Fibroblast of pulmonary artery (primary cell): ENCODE measurements around the gene CATSPERE.
A peak's percentile ranks its signal among the peaks of the same experiment; 100 is the strongest.

Experiments used
- DNase-seq: peaks from one replicate; pipeline ENCODE4 v3.0.0-alpha.2; 2010; ENCODE audit warnings: low read depth
- H3K4me3 ChIP-seq: replicated peaks from 2 replicates; pipeline ENCODE4 v1.5.1; 2011; ENCODE audit warnings: low read depth, mild to moderate bottlenecking, control low read depth, low read length, moderate library complexity
- TF ChIP-seq, protein P1 (sequence below): IDR thresholded peaks from 2 replicates; pipeline ENCODE4 v1.5.1; 2011; ENCODE audit warnings: mild to moderate bottlenecking, control low read depth, low read length, inconsistent platforms; ENCODE audit errors: missing control alignments

CATSPERE gene

DNA sequence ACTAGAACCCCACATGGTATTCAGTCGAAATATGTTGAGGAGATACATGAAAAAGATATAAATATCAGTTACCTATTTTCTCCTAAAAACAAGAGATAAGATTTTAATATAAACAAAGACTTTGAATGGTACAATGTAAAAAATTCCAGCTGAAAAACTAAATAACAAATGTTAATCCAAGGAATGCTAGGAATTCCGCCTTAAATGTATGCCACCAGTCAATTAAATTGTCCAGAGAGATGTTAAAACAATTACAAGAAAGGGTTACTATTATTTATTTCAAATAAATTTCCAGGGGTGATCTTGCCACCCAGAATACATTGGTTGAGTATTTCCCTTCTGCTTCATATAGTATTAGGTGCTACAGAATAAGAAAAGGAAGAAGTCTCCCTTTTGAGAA is 13.5 kb upstream of the CATSPERE start:
- TF ChIP-seq, protein P1, sequence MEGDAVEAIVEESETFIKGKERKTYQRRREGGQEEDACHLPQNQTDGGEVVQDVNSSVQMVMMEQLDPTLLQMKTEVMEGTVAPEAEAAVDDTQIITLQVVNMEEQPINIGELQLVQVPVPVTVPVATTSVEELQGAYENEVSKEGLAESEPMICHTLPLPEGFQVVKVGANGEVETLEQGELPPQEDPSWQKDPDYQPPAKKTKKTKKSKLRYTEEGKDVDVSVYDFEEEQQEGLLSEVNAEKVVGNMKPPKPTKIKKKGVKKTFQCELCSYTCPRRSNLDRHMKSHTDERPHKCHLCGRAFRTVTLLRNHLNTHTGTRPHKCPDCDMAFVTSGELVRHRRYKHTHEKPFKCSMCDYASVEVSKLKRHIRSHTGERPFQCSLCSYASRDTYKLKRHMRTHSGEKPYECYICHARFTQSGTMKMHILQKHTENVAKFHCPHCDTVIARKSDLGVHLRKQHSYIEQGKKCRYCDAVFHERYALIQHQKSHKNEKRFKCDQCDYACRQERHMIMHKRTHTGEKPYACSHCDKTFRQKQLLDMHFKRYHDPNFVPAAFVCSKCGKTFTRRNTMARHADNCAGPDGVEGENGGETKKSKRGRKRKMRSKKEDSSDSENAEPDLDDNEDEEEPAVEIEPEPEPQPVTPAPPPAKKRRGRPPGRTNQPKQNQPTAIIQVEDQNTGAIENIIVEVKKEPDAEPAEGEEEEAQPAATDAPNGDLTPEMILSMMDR: no peak
- DNase-seq: no peak
- no peak overlapping the region for H3K4me3 ChIP-seq

DNA sequence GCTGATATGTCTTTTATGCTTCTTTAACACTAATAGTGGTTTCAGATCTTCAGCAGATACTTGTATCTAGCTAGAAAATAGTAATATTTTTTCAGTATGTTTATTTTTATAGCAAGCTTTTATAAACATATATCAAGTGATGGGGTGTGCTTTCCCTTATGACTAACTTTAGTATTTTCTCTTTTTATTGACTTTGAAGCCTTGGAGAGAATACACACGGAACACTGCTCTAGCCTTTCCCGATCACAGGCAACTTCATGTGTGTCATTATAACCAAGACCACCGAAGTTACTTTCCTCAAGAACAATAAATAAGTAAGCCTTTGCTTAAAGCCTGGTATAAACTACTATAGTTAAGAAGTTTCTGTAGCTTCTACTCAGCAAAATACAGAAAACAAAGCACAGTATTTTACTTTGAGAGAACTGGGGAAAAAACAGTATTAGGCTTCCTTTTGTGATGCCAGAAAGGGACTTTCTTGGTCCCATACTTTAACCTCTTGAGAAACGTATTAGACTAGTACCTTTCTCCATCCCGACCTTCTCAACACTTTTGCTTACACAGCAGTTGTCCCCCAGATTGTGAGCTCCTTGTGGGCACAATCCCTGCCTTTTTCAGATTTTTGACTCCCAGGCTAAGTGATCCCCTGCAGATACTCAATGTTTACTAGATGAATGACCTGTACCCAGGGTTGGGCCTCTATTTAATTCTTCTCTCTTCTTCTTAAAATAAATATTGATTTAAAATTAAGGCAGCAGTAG is 12.6 kb upstream of the CATSPERE start:
- H3K4me3 ChIP-seq: no peak overlapping the region
- TF ChIP-seq, protein P1: no peak
- no peak for DNase-seq

DNA sequence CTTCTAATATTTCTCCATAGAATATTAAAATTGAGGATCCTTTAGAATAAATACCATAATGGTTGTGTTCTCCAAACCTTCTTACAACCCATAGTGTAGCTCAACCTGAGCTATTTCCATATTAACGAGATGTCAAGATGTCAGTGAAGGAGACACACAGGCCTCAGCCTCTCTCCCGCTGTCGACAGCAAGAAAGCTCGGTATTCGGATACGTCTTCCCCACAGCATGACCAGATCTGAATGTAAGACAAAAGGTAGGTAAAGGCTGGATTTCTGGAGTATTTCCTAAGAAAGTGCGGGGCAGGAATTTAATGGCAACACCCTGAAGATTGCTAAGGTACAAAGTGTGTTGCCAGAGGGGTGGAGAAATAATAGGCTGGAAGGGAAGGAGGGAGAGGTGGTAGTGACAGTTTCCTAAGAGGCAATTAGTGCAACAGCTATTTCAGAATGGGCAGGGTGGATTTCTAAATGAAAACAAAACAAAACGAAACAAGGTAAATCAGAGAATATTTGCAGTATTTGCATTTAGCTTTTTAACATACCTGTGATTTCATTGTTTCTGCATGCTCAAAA is 11.1 kb upstream of the CATSPERE start:
- TF ChIP-seq, protein P1: no peak
- H3K4me3 ChIP-seq: peak overlapping the region; percentile 84
- DNase-seq: no peak

DNA sequence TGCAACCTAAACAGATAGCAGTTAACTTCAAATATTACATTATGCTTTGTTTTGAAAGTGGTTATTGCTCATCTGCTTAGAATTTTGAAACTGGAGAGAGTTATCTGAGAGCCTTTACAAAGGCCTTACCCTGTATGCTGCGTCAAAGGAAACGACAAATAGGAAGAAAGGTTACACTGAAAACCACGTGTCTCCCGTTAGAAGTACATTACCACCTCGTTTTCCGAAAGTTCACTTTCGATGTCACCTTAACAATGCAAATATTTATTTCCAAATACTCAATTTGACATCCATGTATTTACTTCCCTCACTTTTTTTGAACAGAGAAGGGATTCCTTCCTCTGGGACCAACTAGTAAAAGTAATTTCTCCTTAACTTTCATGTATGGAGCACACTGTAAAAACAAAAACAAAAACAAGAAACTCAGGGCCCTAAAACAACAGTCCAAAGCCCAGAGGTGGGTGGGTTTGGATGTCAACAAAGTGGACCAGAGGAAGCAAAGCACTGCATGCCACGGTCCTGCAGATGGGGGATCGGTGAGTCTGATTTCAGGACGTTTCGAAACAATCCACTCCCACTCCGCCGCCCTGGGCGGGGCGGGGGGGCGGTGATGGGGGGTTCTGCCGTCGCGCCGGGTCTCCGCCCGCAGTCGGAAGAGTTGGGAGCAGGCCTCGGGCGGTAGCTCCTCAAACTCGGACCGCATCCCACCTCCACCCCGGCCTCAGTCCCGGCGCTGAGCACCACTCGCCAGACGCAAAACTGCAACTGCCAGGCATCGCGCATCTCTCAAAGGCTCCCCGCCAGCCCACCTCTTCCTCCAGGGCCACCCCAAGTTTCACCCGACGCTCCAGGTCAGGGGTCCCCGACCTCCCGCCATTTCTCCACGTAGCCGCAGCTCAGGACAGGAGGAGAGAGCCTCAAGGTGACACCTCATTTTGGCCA is 10.2 kb upstream of the CATSPERE start:
- TF ChIP-seq, protein P1: no peak
- H3K4me3 ChIP-seq: peak overlapping the region; percentile 84
- peak; percentile 76 for DNase-seq

DNA sequence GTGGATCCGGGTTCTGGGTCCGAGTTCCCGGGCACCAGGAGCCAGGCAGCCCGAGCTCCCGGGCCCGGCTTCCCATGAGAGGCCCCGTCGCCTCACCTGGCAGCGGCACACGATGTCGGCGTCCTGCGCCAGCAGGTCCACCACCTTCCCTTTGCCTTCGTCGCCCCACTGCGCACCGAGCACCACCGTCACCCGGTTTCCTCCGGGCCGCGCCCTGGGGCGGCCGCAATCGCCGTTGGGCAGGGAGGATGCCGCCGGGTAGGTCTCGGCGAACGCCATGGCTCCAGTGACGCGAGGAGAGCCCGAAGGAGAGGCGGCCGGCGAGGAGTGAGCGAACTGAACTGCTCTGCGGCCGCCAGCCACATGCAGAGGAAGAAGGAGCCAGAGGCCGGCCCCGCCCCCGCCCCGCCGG is 9.5 kb upstream of the CATSPERE start, which contains the start of gene ADSS2:
Gene ADSS2, minus strand, starts transcription at position 371 of the 412 bp plus-strand sequence. Its CDS starts 92 bp downstream, at position 279.
- TF ChIP-seq, protein P1: no peak
- no peak for DNase-seq
- peak within 1 kb of the TSS; percentile 84 for H3K4me3 ChIP-seq

DNA sequence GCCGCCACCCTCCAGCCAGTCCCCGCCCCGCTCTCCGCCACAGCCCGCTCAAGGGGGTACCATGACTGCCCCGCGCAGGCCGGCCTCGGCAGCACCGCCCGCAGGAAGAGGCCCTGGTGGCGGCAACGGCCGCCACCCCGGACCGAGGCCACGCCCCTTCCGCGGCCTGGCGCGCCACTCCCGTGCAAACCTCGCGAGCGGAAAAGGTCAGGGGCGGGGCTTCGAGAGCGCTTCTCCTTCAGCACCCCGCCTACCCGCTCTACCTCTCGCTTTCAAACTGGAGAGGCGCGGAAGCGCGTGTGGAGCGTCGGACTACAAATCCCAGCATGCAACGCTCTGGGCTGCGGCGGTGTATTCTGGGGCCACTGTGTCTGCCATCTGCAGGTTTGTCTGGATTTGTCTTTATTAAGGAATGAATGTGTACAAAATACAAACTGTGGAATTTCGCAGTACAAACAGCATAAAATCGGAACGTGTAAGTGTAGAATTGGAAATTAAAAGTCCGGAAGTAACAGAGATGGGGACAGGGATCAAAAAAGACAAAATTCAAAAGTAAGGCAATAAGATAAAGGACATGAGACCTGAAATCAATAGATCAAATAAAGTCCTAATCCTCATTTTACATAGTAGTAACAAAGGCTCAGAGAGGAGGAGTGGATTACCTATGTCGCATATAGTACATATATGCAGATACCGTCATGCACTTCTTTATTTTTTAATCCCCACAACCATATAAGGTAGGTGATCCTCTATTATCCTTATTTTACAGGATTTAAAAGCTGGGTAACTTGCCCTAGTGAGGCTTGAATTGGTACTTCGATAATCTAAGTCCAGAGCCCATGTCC is 8.9 kb upstream of the CATSPERE start:
- peak overlapping the region; percentile 84 for H3K4me3 ChIP-seq
- DNase-seq: peak; percentile 100
- TF ChIP-seq, protein P1: peak; percentile 35
